BE2C (cell line): ENCODE measurements around the gene SMAD2.
"Not testable (repeated sequence)": the region's sequence is repeated elsewhere in the genome, so short reads cannot be mapped to it uniquely, and the experiment has no call there.

Experiments used
- DNase-seq: peaks from one replicate; pipeline ENCODE4 v3.0.0-alpha.2; 2020
- H3K27me3 ChIP-seq: fragments of 250-450 bp; sonication (Bioruptor Pico); 2 replicates; pipeline ENCODE4 v1.5.1; 2020; ENCODE audit warnings: mild to moderate bottlenecking
- H3K36me3 ChIP-seq: fragments of 250-450 bp; sonication (Bioruptor Pico); 2 replicates; pipeline ENCODE4 v1.5.1; 2020; ENCODE audit warnings: mild to moderate bottlenecking
- H3K4me1 ChIP-seq: fragments of 250-450 bp; sonication (Bioruptor Pico); 2 replicates; pipeline ENCODE4 v1.5.1; 2020
- H3K4me3 ChIP-seq: 2 replicates; pipeline ENCODE4 v1.5.1; 2011; ENCODE audit warnings: low read depth, low read length
- H3K9me3 ChIP-seq: fragments of 250-450 bp; sonication (Bioruptor Pico); 2 replicates; pipeline ENCODE4 v1.5.1; 2020
- CTCF ChIP-seq: IDR thresholded peaks from 2 replicates; pipeline ENCODE4 v1.5.1; 2012; ENCODE audit warnings: mild to moderate bottlenecking, low read depth, low read length

SMAD2 gene

GRCh38 chr18:47838396-47838795, 92.1 kb downstream of the SMAD2 start:
- no peak for TF ChIP-seq CTCF
- no peaks in the 10 kb centered on the region for H3K36me3 ChIP-seq
- H3K4me1 ChIP-seq = no peaks in the 10 kb centered on the region
- H3K4me3 ChIP-seq = no peak overlapping the region
- DNase-seq = no peak
- no peaks in the 10 kb centered on the region for H3K9me3 ChIP-seq
- H3K27me3 ChIP-seq = no peaks in the 10 kb centered on the region

- Histone ChIP-seq H3K4me1 (no peaks in the 10 kb centered on the region), H3K36me3 (no peaks in the 10 kb centered on the region), H3K27me3 (no peaks in the 10 kb centered on the region), H3K4me3 (no peak overlapping the region), H3K9me3 (no peaks in the 10 kb centered on the region)
- no peak for TF ChIP-seq CTCF
- no peak for DNase-seq
These were observed 98.1 kb downstream of the SMAD2 start for GRCh38 chr18:47832348-47832747.

- Histone ChIP-seq H3K27me3 (no peaks in the 10 kb centered on the region), H3K4me3 (no peak overlapping the region), H3K36me3 (no peaks in the 10 kb centered on the region), H3K9me3 (no peaks in the 10 kb centered on the region), H3K4me1 (no peaks in the 10 kb centered on the region)
- DNase-seq = no peak
- no peak for TF ChIP-seq CTCF
These were observed 99.1 kb downstream of the SMAD2 start for GRCh38 chr18:47831351-47831750.

GRCh38 chr18:47830772-47831171, 99.7 kb downstream of the SMAD2 start:
- no peak overlapping the region for H3K4me3 ChIP-seq
- H3K4me1 ChIP-seq = no peaks in the 10 kb centered on the region
- no peaks in the 10 kb centered on the region for H3K27me3 ChIP-seq
- no peak for DNase-seq
- TF ChIP-seq CTCF = no peak
- H3K9me3 ChIP-seq = no peaks in the 10 kb centered on the region
- H3K36me3 ChIP-seq = no peaks in the 10 kb centered on the region

GRCh38 chr18:47829831-47830230, 100.6 kb downstream of the SMAD2 start:
- Histone ChIP-seq H3K36me3 (no peaks in the 10 kb centered on the region), H3K27me3 (no peaks in the 10 kb centered on the region), H3K4me3 (no peak overlapping the region), H3K9me3 (no peaks in the 10 kb centered on the region), H3K4me1 (no peaks in the 10 kb centered on the region)
- TF ChIP-seq CTCF = no peak
- DNase-seq = no peak

GRCh38 chr18:47828031-47828430, 102.4 kb downstream of the SMAD2 start:
- H3K36me3 ChIP-seq, DNase-seq: not testable (repeated sequence)

More at GRCh38 chr18:47828031-47828430, 102.4 kb downstream of the SMAD2 start:
- not testable (repeated sequence) for H3K9me3 ChIP-seq, H3K27me3 ChIP-seq, H3K4me1 ChIP-seq, H3K4me3 ChIP-seq
